GM12874 (cell line): ENCODE data around the gene RNFT2.

ENCODE experiments used
- TF ChIP-seq, protein P1 (sequence below): IDR thresholded peaks from 2 replicates; pipeline ENCODE4 v1.5.1; 2011; ENCODE audit warnings: low read depth, mild to moderate bottlenecking, control low read depth, low read length, moderate library complexity; ENCODE audit not compliant: insufficient read depth

The RNFT2 gene

DNA sequence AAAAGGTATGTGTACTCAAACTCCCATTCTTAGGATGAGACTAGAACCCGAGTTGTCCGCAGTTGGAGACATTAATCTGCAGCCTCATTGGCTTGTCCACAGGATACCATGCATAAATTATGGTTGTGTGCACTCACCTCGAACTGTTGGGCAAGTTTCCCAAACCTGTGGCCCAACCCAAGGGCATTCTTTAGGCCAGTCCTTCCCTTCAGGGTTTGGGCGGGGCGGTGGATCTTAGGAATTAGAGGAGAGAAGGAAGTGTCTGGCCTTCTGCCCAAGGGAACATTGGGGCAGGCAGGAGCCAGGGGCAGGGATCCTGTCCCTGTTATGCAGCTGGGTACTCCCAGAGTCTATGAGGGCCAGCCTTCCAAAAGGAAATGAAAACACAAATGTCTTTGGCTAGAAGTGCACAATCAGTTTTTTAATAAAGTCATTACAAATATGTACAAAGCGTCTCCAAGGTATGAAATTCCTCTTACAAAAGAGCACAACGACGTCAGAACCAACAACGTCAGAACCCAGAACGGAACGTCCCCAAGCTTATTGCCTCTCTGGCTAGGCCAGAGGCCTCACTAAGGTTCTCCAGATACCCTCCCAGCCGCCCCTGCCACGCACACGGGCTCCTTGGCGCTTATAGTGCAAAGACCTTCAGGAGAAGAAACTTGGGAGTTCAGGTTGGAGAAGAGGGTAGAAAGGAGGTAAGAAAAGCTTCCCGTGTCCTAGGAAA lies 117.8 kb downstream of the RNFT2 start:
- TF ChIP-seq, protein P1, sequence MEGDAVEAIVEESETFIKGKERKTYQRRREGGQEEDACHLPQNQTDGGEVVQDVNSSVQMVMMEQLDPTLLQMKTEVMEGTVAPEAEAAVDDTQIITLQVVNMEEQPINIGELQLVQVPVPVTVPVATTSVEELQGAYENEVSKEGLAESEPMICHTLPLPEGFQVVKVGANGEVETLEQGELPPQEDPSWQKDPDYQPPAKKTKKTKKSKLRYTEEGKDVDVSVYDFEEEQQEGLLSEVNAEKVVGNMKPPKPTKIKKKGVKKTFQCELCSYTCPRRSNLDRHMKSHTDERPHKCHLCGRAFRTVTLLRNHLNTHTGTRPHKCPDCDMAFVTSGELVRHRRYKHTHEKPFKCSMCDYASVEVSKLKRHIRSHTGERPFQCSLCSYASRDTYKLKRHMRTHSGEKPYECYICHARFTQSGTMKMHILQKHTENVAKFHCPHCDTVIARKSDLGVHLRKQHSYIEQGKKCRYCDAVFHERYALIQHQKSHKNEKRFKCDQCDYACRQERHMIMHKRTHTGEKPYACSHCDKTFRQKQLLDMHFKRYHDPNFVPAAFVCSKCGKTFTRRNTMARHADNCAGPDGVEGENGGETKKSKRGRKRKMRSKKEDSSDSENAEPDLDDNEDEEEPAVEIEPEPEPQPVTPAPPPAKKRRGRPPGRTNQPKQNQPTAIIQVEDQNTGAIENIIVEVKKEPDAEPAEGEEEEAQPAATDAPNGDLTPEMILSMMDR = no peak

DNA sequence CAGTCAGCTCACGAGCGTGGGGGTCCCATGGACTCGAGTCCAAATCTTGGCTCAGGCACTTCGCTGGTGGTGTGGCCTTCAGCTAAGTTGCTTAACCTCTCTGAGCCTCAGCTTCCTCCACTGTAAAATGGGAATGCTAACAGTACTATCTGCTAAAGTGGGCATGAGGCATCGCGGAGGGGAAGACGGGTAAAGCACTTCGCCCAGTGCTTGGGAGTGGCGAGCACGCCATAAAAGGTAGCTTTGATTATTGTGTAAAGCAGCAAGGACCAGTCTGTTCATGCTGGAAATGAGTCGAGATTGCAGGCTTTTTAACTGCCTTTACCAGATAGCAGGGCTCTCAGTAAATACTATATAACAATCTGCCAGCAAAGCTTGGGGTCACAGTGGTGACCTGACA lies 118.6 kb downstream of the RNFT2 start:
- TF ChIP-seq, protein P1 = no peak

DNA sequence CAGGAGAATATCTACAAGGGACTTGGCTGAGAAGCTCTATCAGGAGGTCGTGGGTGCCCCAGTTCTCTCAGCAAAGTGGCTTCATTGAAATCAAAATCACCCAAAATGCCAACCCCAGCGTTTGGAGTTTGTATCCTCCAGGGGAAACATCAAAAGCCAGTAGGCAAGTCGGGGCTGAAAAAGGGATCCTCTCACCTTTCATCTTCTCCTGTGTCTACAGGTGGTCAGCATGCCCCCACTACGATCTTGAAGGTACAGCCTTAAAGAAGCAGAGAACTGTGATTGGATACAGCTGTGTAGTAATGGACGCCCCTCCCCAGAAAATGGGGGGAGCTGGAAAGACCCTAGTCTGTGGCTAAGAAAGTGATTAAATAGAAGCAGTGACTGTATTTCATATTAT lies 121.0 kb downstream of the RNFT2 start:
- TF ChIP-seq, protein P1 = no peak

DNA sequence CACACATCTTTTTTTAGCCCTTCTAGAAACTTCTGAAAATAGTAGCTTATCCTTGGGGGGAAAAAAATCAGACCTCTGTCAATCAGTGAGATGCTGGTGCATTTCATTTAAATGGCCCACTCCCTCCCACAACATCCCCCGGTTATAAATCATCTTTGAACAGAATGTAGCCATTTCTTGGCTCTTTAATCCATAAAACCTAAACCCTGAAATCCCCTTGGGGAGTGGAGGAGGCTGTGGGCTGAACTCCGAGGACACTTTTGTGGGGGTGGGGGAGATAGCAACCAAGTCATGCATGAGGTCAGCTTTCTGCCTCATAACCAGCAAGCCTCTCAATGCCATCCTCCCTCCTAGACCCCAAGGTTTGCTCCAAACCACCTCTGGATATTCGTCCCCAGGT lies 122.1 kb downstream of the RNFT2 start:
- TF ChIP-seq, protein P1 = no peak

DNA sequence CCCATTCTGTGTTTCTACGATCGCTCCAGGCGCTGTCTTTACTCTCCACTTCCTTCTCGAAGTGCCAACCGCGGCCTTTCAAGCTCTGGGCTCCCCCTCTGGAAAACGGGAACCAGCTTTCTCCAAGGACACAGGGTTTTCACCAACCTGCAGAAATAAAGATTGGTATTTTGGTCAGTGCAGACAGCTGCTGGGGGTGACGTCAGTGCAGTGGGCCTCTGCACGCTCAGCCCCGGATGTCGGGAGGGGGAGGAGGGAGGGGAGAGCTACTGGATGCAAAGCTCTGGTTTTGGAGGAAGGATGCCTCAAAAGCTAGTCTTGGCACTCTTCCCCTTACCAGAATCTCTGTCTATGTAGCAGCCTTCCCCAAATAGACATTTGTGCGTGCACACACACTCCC lies 123.2 kb downstream of the RNFT2 start:
- TF ChIP-seq, protein P1 = no peak

DNA sequence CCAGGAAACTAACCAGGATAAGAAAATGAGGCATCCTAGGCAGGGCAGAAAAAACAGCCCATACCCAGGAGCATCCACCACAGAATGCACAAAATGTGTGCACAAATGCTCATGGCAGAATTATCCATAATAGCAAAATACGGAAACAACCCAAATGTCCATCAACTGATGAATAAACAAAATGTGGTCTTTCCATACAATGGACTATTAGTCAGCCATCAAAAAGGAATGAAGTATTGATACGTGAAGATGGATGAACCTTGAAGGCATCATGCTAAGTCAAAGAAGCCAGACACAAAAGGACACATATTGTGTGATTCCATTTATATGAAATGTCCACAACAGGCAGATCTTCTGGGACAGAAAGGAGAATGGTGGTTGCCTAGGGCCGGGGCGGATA lies 124.1 kb downstream of the RNFT2 start:
- TF ChIP-seq, protein P1 = no peak

DNA sequence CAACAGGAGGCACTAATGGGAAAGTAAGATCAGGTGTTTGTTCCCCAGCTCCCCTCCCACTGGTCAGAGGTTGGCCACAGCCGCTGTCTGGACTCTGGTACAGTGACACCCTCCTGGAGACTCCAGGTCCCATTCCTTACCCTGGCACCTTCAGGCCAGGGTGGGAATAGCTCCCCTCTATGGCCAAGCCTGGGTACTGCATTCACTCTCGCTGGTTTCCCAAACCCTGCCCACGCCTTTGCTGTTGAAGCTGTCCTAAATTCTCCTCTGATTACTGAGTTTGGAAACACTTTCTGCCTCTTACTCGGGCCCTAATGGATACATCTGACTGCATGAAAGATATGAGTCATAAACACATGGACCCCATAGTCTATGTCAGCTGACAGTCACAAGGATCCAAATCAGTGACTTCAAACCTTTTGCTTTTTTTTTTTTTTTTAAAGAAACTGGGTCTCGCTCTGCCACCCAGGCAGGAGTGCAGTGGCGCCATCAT lies 125.2 kb downstream of the RNFT2 start:
- TF ChIP-seq, protein P1 = peak; percentile 74
